Measurements from ENCODE around the gene NOC2L.

The NOC2L gene

GRCh38 chr1:941588-942383 lies 17.3 kb downstream of the NOC2L start:
- peak; percentile 97 for TF ChIP-seq ZFP3 (CRISPR knock-in tag; IDR thresholded peaks at IDR 0.05)
- no peak for TF ChIP-seq RARB (CRISPR knock-in tag; IDR thresholded peaks at IDR 0.05)
- ATAC-seq, result peak; percentile 46

GRCh38 chr1:941015-941587 lies 18.0 kb downstream of the NOC2L start:
- ATAC-seq, result peak; percentile 0; the same call in 2 of the 3 replicates
- no peak for TF ChIP-seq ZNF565 (CRISPR knock-in tag; conservative IDR thresholded peaks at IDR 0.05; ENCODE audit: low read depth)
- no peak for TF ChIP-seq OSR1 (CRISPR knock-in tag; IDR thresholded peaks at IDR 0.05)
- no peak for TF ChIP-seq ZC3H10 (CRISPR knock-in tag; IDR thresholded peaks at IDR 0.05)

GRCh38 chr1:940107-941014 lies 18.7 kb downstream of the NOC2L start:
- peak; percentile 23 for ATAC-seq
- TF ChIP-seq ZFP30 (CRISPR knock-in tag; IDR thresholded peaks at IDR 0.05) (no peak), ZNF565 (CRISPR knock-in tag; conservative IDR thresholded peaks at IDR 0.05; ENCODE audit: low read depth) (no peak), RARB (CRISPR knock-in tag; IDR thresholded peaks at IDR 0.05) (no peak), ZC3H10 (CRISPR knock-in tag; IDR thresholded peaks at IDR 0.05) (no peak), POU6F1 (CRISPR knock-in tag; IDR thresholded peaks at IDR 0.05; ENCODE audit: borderline replicate concordance, low read depth) (no peak), PATZ1 (CRISPR knock-in tag; IDR thresholded peaks at IDR 0.05; ENCODE audit: borderline replicate concordance) (no peak), SNAI2 (CRISPR knock-in tag; IDR thresholded peaks at IDR 0.05) (no peak), GLIS3 (CRISPR knock-in tag; IDR thresholded peaks at IDR 0.05) (no peak), ISL1 (CRISPR knock-in tag; IDR thresholded peaks at IDR 0.05) (no peak), TSHZ2 (CRISPR knock-in tag; IDR thresholded peaks at IDR 0.05) (no peak), CSRNP3 (CRISPR knock-in tag; IDR thresholded peaks at IDR 0.05) (no peak), BACH2 (CRISPR knock-in tag; IDR thresholded peaks at IDR 0.05; ENCODE audit: borderline replicate concordance) (no peak), CSDC2 (CRISPR knock-in tag; IDR thresholded peaks at IDR 0.05) (no peak), ESRRG (CRISPR knock-in tag; IDR thresholded peaks at IDR 0.05) (no peak), TOX (CRISPR knock-in tag; IDR thresholded peaks at IDR 0.05; ENCODE audit: borderline replicate concordance) (no peak), TCF4 (CRISPR knock-in tag; IDR thresholded peaks at IDR 0.05; ENCODE audit: borderline replicate concordance) (no peak), ZNF8 (CRISPR knock-in tag; IDR thresholded peaks at IDR 0.05) (no peak), CREB5 (CRISPR knock-in tag; IDR thresholded peaks at IDR 0.05; ENCODE audit: low read depth) (no peak)

All from SK-N-SH treated with all-trans-retinoic acid at 6 μM for 48 hours (cell line).